COR-L47 (cell line): ENCODE measurements around the gene CXCR1.
"Not testable (repeated sequence)": the region's sequence is repeated elsewhere in the genome, so short reads cannot be mapped to it uniquely, and the experiment has no call there.

Experiments used
- DNase-seq: peaks from one replicate; lab custom pipeline; 2025; lab: John Stamatoyannopoulos, UW

CXCR1 gene

GRCh38 chr2:218161644-218162043 is 5.1 kb downstream of the CXCR1 start:
- no peak for DNase-seq

GRCh38 chr2:218155953-218156479 is 10.7 kb downstream of the CXCR1 start:
- no peak for DNase-seq

GRCh38 chr2:218152777-218153176 is 14.0 kb downstream of the CXCR1 start:
- DNase-seq: no peak

GRCh38 chr2:218152172-218152571 is 14.6 kb downstream of the CXCR1 start:
- DNase-seq: no peak

- DNase-seq: no peak
Measured at GRCh38 chr2:218149848-218150440, 16.8 kb downstream of the CXCR1 start.

- DNase-seq: no peak
Measured at GRCh38 chr2:218149098-218149497, 17.7 kb downstream of the CXCR1 start.

- no peak for DNase-seq
Measured at GRCh38 chr2:218146056-218146455, 20.7 kb downstream of the CXCR1 start.

GRCh38 chr2:218145124-218145523 is 21.6 kb downstream of the CXCR1 start:
- DNase-seq: no peak

- DNase-seq: no peak
Measured at GRCh38 chr2:218138047-218138446, 28.7 kb downstream of the CXCR1 start.

- DNase-seq: no peak
Measured at GRCh38 chr2:218137514-218137913, 29.2 kb downstream of the CXCR1 start.

- no peak for DNase-seq
Measured at GRCh38 chr2:218130822-218131221, 35.9 kb downstream of the CXCR1 start.

- no peak for DNase-seq
Measured at GRCh38 chr2:218130377-218130776, 36.4 kb downstream of the CXCR1 start.

- no peak for DNase-seq
Measured at GRCh38 chr2:218129458-218130135, 37.2 kb downstream of the CXCR1 start.

GRCh38 chr2:218128781-218129457 is 37.8 kb downstream of the CXCR1 start:
- DNase-seq: no peak

GRCh38 chr2:218127929-218128455 is 38.8 kb downstream of the CXCR1 start:
- no peak for DNase-seq

GRCh38 chr2:218125626-218126080 is 41.1 kb downstream of the CXCR1 start, which contains the start of gene CXCR2:
Gene CXCR2 (plus strand): TSS chr2:218126028. CDS start chr2:218134802, 8,774 bp downstream.
- no peak for DNase-seq

GRCh38 chr2:218125095-218125494 is 41.7 kb downstream of the CXCR1 start:
- no peak for DNase-seq

GRCh38 chr2:218123986-218124385 is 42.8 kb downstream of the CXCR1 start:
- no peak for DNase-seq

- DNase-seq: not testable (repeated sequence)
Measured at GRCh38 chr2:218122286-218122685, 44.5 kb downstream of the CXCR1 start.

GRCh38 chr2:218121789-218122188 is 45.0 kb downstream of the CXCR1 start:
- DNase-seq: not testable (repeated sequence)
